Gastroesophageal sphincter (tissue), 4 donors: ENCODE results near the gene AATK. TPM values are rescaled to one million over a fixed set of nuclear protein-coding genes. Genes with fewer than 3 reads are reported as not detected.

Experiments used
- ATAC-seq: fragments of 150-250 bp; one replicate; pipeline ENCODE4 v1.9.1; 2016; ENCODE audit warnings: mild to moderate bottlenecking, moderate library complexity
- H3K27ac ChIP-seq, 4 donors: fragments of 200-600 bp; sonication (generic) in 3 of 4; 1 replicate in 3 of 4; 2 replicates in 1 of 4; pipeline ENCODE4 v1.5.1; 2016 to 2019
- H3K27me3 ChIP-seq: fragments of 200-600 bp; sonication (generic); one replicate; pipeline ENCODE4 v1.5.1; 2019
- H3K36me3 ChIP-seq, 2 donors: fragments of 200-600 bp; sonication (generic); one replicate each; pipeline ENCODE4 v1.5.1; 2019; ENCODE audit warnings: control low read depth in 1 of 2
- H3K4me1 ChIP-seq, 3 donors: fragments of 200-600 bp; sonication (generic); 1 replicate in 2 of 3; 2 replicates in 1 of 3; pipeline ENCODE4 v1.5.1; 2016 to 2019; ENCODE audit warnings: control low read depth in 2 of 3
- H3K4me3 ChIP-seq, 2 donors: fragments of 200-600 bp; sonication (generic); one replicate each; pipeline ENCODE4 v1.5.1; 2019; ENCODE audit warnings: mild to moderate bottlenecking in 1 of 2, moderate library complexity in 1 of 2
- H3K9me3 ChIP-seq, 3 donors: fragments of 200-600 bp; sonication (generic); one replicate each; pipeline ENCODE4 v1.5.1; 2017 to 2019; ENCODE audit warnings: control low read depth in 2 of 3
- CTCF ChIP-seq, 4 experiments: fragments of 200-600 bp in 2 of 4; fragments of 450-650 bp in 2 of 4; sonication (generic) in 1 of 4; IDR thresholded peaks; one replicate each; pipeline ENCODE4 v1.5.1; 2017 to 2019; ENCODE audit warnings: antibody characterized with exemption in 4 of 4, mild to moderate bottlenecking in 2 of 4, moderate library complexity in 2 of 4
- EP300 ChIP-seq: sonication (generic); formaldehyde crosslinking; IDR thresholded peaks from one replicate; pipeline ENCODE4 v1.6.1; 2017; ENCODE audit warnings: antibody characterized with exemption, mild to moderate bottlenecking
- POLR2A ChIP-seq, 2 donors: fragments of 450-650 bp; IDR thresholded peaks; one replicate each; pipeline ENCODE4 v1.6.1; 2017; ENCODE audit warnings: antibody characterized with exemption in 2 of 2, mild to moderate bottlenecking in 2 of 2, moderate library complexity in 1 of 2
- POLR2AphosphoS5 ChIP-seq: sonication (generic); formaldehyde crosslinking; IDR thresholded peaks from one replicate; pipeline ENCODE4 v1.6.1; 2017; ENCODE audit warnings: antibody characterized with exemption
- WGBS, 2 donors: methylation state at CpG; one replicate each; pipeline ENCODE4 v1.1.5; 2018; ENCODE audit warnings: low coverage in 1 of 2; 5-methylcytosine and 5-hydroxymethylcytosine counted together
- total RNA-seq, 4 donors: library from RNA; depleted of rRNA; stranded (reverse); fragments of >200 nt; gene quantifications; one replicate each; pipeline ENCODE4 v1.1.0, GENCODE V29; 2016

AATK gene
- total RNA-seq, 4 donors from 2014 or later: 14.5 to 28.0 (median 22.1) TPM

- peaks cover 17% of the 10 kb centered on the region for H3K27me3 ChIP-seq
- peaks cover 0 to 37% (median 11%) of the 10 kb centered on the region in 3 donors for H3K4me1 ChIP-seq
- WGBS, 2 donors: no CpG with 5 or more reads among the region's 11 CpGs
- TF ChIP-seq CTCF (IDR thresholded peaks at IDR 0.05) (no peak), EP300 (no peak), POLR2AphosphoS5 (no peak), POLR2A (IDR thresholded peaks at IDR 0.05) (no peak)
- no peaks in the 10 kb centered on the region for H3K36me3 ChIP-seq
- no peak overlapping the region for H3K27ac ChIP-seq
- no peak overlapping the region for H3K4me3 ChIP-seq
- no peaks in the 10 kb centered on the region for H3K9me3 ChIP-seq
- no peak for ATAC-seq
Observed at GRCh38 chr17:81162491-81162890, 3.5 kb downstream of the AATK start.

- no CpG with 5 or more reads among the region's 16 CpGs for WGBS, 2 donors
- Histone ChIP-seq H3K9me3 (no peaks in the 10 kb centered on the region), H3K27ac (no peak overlapping the region), H3K27me3 (peaks cover 14% of the 10 kb centered on the region), H3K4me1 (peaks cover 0 to 36% (median 11%) of the 10 kb centered on the region in 3 donors), H3K36me3 (no peaks in the 10 kb centered on the region), H3K4me3 (no peak overlapping the region)
- ATAC-seq: no peak
- TF ChIP-seq POLR2AphosphoS5: no peak
- no peak for TF ChIP-seq CTCF (IDR thresholded peaks at IDR 0.05)
- TF ChIP-seq POLR2A (IDR thresholded peaks at IDR 0.05): no peak
Observed at GRCh38 chr17:81161972-81162371, 4.0 kb downstream of the AATK start.

- Histone ChIP-seq H3K27ac (no peak overlapping the region), H3K27me3 (peaks cover 14% of the 10 kb centered on the region), H3K4me3 (no peak overlapping the region), H3K36me3 (no peaks in the 10 kb centered on the region), H3K9me3 (no peaks in the 10 kb centered on the region), H3K4me1 (peaks cover 0 to 32% (median 10%) of the 10 kb centered on the region in 3 donors)
- ATAC-seq: no peak
- TF ChIP-seq POLR2AphosphoS5 (no peak), EP300 (no peak), POLR2A (IDR thresholded peaks at IDR 0.05) (no peak), CTCF (IDR thresholded peaks at IDR 0.05) (no peak)
- WGBS, 2 donors: 91% methylated on average over 5 of the region's 15 CpGs; no CpG with 5 or more reads in 1 of the 2 donors
Observed at GRCh38 chr17:81161536-81161935, 4.5 kb downstream of the AATK start.

DNA sequence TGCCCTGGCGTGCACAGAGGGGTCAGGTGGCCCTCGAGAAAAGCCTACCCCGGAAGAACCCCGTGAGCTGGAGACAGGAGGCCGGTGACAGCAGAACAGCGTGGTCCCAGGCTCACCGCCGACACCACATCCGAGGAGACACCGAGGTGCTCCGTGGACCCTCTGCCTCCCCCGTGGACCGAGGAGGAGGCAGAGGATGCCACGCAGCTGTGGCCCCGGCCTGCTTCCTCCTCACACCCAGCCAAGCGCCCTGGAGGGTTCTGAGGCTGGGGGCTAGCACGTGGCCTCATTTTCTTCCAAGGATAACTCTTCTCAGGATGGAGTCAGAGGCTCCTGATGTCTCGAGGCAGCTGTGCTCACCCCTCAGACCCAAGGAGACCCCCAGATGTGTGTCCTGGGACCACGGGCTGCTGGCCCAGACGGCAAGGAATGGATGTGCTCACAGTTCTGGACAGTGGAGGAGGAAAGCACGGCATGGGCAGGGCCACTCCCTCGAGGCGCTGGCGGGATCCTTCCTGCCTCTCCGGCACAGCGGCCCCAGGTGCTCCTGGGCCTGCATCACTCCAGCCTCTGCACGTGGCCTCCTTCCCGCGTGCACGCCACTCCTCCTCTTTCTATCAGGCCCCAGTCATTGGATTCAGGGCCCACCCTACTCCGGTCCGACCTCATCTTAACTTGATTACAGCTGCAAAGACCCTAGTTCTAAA, 5.1 kb downstream of the AATK start:
- peak overlapping the region in 1 of 2 donors; percentile 39 for H3K4me3 ChIP-seq
- H3K27me3 ChIP-seq: peaks cover 14% of the 10 kb centered on the region
- peaks cover 0 to 29% (median 8%) of the 10 kb centered on the region in 3 donors for H3K4me1 ChIP-seq
- no peaks in the 10 kb centered on the region for H3K9me3 ChIP-seq
- no peaks in the 10 kb centered on the region for H3K36me3 ChIP-seq
- H3K27ac ChIP-seq: peak overlapping the region in 1 of 4 donors; percentile 62
- no peak for ATAC-seq
- TF ChIP-seq POLR2AphosphoS5: no peak
- no peak for TF ChIP-seq CTCF (IDR thresholded peaks at IDR 0.05)
- no peak for TF ChIP-seq POLR2A (IDR thresholded peaks at IDR 0.05)
- no peak for TF ChIP-seq EP300
- WGBS, 2 donors: no CpG with 5 or more reads among the region's 32 CpGs

DNA sequence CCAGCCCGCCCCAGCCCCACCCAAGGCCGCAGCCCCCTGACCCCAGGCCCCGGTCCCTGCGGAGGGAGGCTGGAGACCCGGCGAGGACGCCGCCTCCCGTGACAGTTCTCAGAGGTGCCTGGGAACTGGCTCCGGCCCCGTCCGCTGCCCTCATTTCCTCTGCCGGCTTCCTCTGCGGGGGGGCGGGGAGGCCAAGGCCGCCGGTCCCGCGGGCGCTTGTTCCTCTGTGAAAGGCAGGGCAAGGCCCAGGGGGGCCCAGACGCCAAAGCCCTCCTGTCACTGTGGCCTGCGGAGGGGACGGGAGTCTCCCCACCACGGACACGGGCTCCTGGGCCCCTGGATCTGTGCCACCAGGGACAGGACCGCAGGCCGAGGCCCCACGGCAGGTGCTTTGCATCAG, 5.7 kb downstream of the AATK start:
- no peaks in the 10 kb centered on the region for H3K9me3 ChIP-seq
- peaks cover 0 to 24% (median 4%) of the 10 kb centered on the region in 3 donors for H3K4me1 ChIP-seq
- peaks cover 10% of the 10 kb centered on the region for H3K27me3 ChIP-seq
- no peaks in the 10 kb centered on the region for H3K36me3 ChIP-seq
- peak overlapping the region in 1 of 4 donors; percentile 62 for H3K27ac ChIP-seq
- TF ChIP-seq POLR2A (IDR thresholded peaks at IDR 0.05): no peak
- no peak for TF ChIP-seq POLR2AphosphoS5
- TF ChIP-seq EP300: no peak
- no peak for TF ChIP-seq CTCF (IDR thresholded peaks at IDR 0.05)
- no CpG with 5 or more reads among the region's 28 CpGs for WGBS, 2 donors
- H3K4me3 ChIP-seq: peak overlapping the region in 1 of 2 donors; percentile 39
- ATAC-seq: no peak
